ENCODE data around the gene MROH9. TPM values are rescaled to one million over a fixed set of nuclear protein-coding genes. Genes with fewer than 3 reads are reported as not detected.

MROH9 gene
- total RNA-seq, 1 donor from 2014 or later = 1.2 TPM

- no peaks in the 10 kb centered on the region for H3K4me1 ChIP-seq
- DNase-seq (no peak), ATAC-seq (no peak)
- no peak overlapping the region for H3K27ac ChIP-seq
- TF ChIP-seq CTCF (IDR thresholded peaks at IDR 0.05) = no peak
- no peaks in the 10 kb centered on the region for H3K27me3 ChIP-seq (ENCODE audit: low read depth)
- H3K4me3 ChIP-seq = no peak overlapping the region
- no peaks in the 10 kb centered on the region for H3K36me3 ChIP-seq
- intact Hi-C loops (cut with DNase I) = no loop called here
- H3K9me3 ChIP-seq = no peaks in the 10 kb centered on the region
Measured at GRCh38 chr1:171061425-171062143, 126.2 kb downstream of the MROH9 start.

- no peak for ATAC-seq
- Histone ChIP-seq H3K36me3 (no peaks in the 10 kb centered on the region), H3K27ac (no peak overlapping the region), H3K4me1 (no peaks in the 10 kb centered on the region), H3K27me3 (ENCODE audit: low read depth) (no peaks in the 10 kb centered on the region), H3K9me3 (no peaks in the 10 kb centered on the region), H3K4me3 (no peak overlapping the region)
- no peak for DNase-seq
- no peak for TF ChIP-seq CTCF (IDR thresholded peaks at IDR 0.05)
- intact Hi-C loops (cut with DNase I) = no loop called here
Measured at GRCh38 chr1:171062902-171063301, 127.6 kb downstream of the MROH9 start.

GRCh38 chr1:171075041-171075440 lies 139.7 kb downstream of the MROH9 start:
- Histone ChIP-seq H3K9me3 (no peaks in the 10 kb centered on the region), H3K4me3 (no peak overlapping the region), H3K36me3 (no peaks in the 10 kb centered on the region), H3K27ac (no peak overlapping the region), H3K27me3 (ENCODE audit: low read depth) (no peaks in the 10 kb centered on the region), H3K4me1 (no peaks in the 10 kb centered on the region)
- intact Hi-C loops (cut with DNase I) = no loop called here
- ATAC-seq (no peak), DNase-seq (no peak)
- no peak for TF ChIP-seq CTCF (IDR thresholded peaks at IDR 0.05)

- Histone ChIP-seq H3K4me3 (no peak overlapping the region), H3K27me3 (ENCODE audit: low read depth) (no peaks in the 10 kb centered on the region), H3K36me3 (no peaks in the 10 kb centered on the region), H3K27ac (peak overlapping the region; percentile 48), H3K4me1 (no peaks in the 10 kb centered on the region), H3K9me3 (no peaks in the 10 kb centered on the region)
- intact Hi-C loops (cut with DNase I) = no loop called here
- TF ChIP-seq CTCF (IDR thresholded peaks at IDR 0.05) = peak; percentile 46
- ATAC-seq (peak in 1 of 2 donors; percentile 71), DNase-seq (no peak)
Measured at GRCh38 chr1:171081314-171081753, 146.0 kb downstream of the MROH9 start.

GRCh38 chr1:171081763-171082201 lies 146.4 kb downstream of the MROH9 start:
- no peak for TF ChIP-seq CTCF (IDR thresholded peaks at IDR 0.05)
- H3K36me3 ChIP-seq = no peaks in the 10 kb centered on the region
- intact Hi-C loops (cut with DNase I) = no loop called here
- H3K9me3 ChIP-seq = no peaks in the 10 kb centered on the region
- no peaks in the 10 kb centered on the region for H3K4me1 ChIP-seq
- peak overlapping the region; percentile 48 for H3K27ac ChIP-seq
- H3K27me3 ChIP-seq (ENCODE audit: low read depth) = no peaks in the 10 kb centered on the region
- DNase-seq (no peak), ATAC-seq (no peak)
- no peak overlapping the region for H3K4me3 ChIP-seq
